Sigmoid colon (tissue), 4 donors: ENCODE measurements around the gene OVOL2.

Experiments
- POLR2AphosphoS5 ChIP-seq, 4 donors: sonication (generic); formaldehyde crosslinking; IDR thresholded peaks; one replicate each; pipeline ENCODE4 v1.6.1; 2017; ENCODE audit warnings: antibody characterized with exemption in 4 of 4
- TF ChIP-seq, protein P1 (sequence below), 4 experiments: fragments of 450-650 bp in 3 of 4; fragments of 200-600 bp in 1 of 4; IDR thresholded peaks; one replicate each; pipeline ENCODE4 v1.5.1; 2016 to 2019; ENCODE audit warnings: antibody characterized with exemption in 4 of 4, mild to moderate bottlenecking in 3 of 4, moderate library complexity in 2 of 4

DNA sequence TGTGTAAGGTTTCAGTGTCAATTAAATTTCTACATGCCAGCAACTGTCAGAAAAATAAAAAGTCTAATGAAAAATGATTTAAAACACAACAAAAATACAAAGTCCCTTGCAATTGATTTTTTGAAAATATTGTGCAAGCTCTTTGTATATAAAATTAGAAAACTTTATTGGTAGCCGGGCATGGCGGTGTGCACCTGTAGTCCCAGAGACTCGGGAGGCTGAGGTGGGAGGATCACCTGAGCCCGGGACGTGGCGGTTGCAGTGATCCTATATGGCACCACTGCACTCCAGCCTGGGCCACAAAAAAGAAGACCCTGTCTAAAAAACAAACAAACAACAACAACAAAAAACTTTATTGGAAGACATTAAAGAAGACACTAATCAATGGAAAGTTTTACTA is 6.0 kb upstream of the OVOL2 start:
- TF ChIP-seq, protein P1, sequence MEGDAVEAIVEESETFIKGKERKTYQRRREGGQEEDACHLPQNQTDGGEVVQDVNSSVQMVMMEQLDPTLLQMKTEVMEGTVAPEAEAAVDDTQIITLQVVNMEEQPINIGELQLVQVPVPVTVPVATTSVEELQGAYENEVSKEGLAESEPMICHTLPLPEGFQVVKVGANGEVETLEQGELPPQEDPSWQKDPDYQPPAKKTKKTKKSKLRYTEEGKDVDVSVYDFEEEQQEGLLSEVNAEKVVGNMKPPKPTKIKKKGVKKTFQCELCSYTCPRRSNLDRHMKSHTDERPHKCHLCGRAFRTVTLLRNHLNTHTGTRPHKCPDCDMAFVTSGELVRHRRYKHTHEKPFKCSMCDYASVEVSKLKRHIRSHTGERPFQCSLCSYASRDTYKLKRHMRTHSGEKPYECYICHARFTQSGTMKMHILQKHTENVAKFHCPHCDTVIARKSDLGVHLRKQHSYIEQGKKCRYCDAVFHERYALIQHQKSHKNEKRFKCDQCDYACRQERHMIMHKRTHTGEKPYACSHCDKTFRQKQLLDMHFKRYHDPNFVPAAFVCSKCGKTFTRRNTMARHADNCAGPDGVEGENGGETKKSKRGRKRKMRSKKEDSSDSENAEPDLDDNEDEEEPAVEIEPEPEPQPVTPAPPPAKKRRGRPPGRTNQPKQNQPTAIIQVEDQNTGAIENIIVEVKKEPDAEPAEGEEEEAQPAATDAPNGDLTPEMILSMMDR (IDR thresholded peaks at IDR 0.05) = no peak
- no peak for TF ChIP-seq POLR2AphosphoS5 (IDR thresholded peaks at IDR 0.05)
